ENCODE measurements around the gene C19orf85.
A peak's percentile ranks its signal among the peaks of the same experiment; 100 is the strongest.

Gene C19orf85

DNA sequence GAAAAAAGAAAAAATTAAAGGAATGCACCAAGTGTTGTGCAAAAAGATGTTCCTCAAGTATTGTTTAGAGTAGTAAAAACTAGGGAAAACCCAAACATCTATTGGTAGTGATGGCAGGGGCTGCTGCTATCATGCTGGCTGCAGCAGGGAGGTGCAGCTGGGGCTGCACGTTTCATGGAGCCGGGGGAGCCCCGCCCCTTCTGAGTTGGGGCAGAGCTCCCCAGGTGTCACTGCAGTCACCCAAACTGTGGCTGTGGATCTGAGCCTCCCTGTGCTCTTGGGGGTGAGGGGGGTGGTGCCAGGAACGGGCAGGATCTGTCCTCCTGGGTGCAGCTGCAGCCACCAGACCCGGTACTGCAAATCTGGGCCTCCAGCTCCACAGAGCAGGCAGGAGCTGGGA is 45.4 kb downstream of the C19orf85 start:
- TF ChIP-seq, protein P1, sequence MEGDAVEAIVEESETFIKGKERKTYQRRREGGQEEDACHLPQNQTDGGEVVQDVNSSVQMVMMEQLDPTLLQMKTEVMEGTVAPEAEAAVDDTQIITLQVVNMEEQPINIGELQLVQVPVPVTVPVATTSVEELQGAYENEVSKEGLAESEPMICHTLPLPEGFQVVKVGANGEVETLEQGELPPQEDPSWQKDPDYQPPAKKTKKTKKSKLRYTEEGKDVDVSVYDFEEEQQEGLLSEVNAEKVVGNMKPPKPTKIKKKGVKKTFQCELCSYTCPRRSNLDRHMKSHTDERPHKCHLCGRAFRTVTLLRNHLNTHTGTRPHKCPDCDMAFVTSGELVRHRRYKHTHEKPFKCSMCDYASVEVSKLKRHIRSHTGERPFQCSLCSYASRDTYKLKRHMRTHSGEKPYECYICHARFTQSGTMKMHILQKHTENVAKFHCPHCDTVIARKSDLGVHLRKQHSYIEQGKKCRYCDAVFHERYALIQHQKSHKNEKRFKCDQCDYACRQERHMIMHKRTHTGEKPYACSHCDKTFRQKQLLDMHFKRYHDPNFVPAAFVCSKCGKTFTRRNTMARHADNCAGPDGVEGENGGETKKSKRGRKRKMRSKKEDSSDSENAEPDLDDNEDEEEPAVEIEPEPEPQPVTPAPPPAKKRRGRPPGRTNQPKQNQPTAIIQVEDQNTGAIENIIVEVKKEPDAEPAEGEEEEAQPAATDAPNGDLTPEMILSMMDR (IDR thresholded peaks at IDR 0.05; ENCODE audit: low read depth, low read length): no peak

DNA sequence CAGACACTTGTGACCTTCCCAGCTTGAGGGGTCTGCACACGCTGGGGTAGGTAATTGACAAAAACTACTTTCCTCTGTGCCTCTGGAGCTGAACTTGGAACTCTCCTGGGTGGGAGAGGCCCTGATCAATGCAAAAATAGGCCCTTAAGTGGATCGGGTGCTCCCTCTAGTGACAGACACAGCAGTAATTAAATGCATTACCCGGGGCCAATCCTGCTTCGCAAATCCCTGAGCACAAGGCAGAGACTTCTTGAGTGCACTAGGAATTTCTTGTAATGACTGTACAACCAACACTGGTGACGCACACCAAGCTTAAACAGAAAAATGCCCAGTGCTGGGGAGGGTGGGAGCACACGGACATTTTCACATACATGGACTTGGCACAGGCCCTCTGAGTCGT is 46.4 kb downstream of the C19orf85 start:
- TF ChIP-seq, protein P1 (IDR thresholded peaks at IDR 0.05; ENCODE audit: low read depth, low read length): peak; percentile 62
- no peak overlapping the region for H3K4me3 ChIP-seq (replicated peaks in 1 of 2; ENCODE audit: low read depth in 2 of 2, low read length in 2 of 2)
- peak; percentile 88 to 89 for DNase-seq (ENCODE audit: low read depth in 2 of 2)

More for the DNA sequence above, 45.4 kb downstream of the C19orf85 start:
- no peak overlapping the region for H3K4me3 ChIP-seq (replicated peaks in 1 of 2; ENCODE audit: low read depth in 2 of 2, low read length in 2 of 2)
- DNase-seq (ENCODE audit: low read depth in 2 of 2): no peak
